ENCODE measurements around the gene IMPDH1.
"Not testable (repeated sequence)": the region's sequence is repeated elsewhere in the genome, so short reads cannot be mapped to it uniquely, and the experiment has no call there.

DNA sequence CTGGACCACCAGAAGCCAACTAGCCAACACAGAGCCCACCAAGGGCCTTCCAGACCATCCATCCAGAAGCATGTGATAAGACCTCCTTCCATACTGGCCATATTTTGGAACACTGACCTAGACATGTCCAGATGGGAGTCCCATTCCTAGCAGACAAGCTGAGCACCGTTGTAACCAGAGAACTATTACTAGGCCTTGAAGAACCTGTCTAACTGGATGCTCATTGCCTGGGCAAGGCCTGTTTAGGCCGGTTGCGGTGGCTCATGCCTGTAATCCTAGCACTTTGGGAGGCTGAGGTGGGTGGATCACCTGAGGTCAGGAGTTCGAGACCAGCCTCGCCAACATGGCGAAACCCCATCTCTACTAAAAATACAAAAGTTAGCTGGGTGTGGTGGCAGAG, 47.6 kb upstream of the IMPDH1 start:
- TF ChIP-seq, protein P1, sequence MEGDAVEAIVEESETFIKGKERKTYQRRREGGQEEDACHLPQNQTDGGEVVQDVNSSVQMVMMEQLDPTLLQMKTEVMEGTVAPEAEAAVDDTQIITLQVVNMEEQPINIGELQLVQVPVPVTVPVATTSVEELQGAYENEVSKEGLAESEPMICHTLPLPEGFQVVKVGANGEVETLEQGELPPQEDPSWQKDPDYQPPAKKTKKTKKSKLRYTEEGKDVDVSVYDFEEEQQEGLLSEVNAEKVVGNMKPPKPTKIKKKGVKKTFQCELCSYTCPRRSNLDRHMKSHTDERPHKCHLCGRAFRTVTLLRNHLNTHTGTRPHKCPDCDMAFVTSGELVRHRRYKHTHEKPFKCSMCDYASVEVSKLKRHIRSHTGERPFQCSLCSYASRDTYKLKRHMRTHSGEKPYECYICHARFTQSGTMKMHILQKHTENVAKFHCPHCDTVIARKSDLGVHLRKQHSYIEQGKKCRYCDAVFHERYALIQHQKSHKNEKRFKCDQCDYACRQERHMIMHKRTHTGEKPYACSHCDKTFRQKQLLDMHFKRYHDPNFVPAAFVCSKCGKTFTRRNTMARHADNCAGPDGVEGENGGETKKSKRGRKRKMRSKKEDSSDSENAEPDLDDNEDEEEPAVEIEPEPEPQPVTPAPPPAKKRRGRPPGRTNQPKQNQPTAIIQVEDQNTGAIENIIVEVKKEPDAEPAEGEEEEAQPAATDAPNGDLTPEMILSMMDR (IDR thresholded peaks at IDR 0.05; ENCODE audit: poor library complexity, severe bottlenecking): not testable (repeated sequence)
- TF ChIP-seq MXI1 (conservative IDR thresholded peaks at IDR 0.05; ENCODE audit: poor library complexity, severe bottlenecking); TAF1 (IDR thresholded peaks at IDR 0.05; ENCODE audit: low read depth); EZH2 (IDR thresholded peaks at IDR 0.05; ENCODE audit: borderline replicate concordance, insufficient read depth, low read length, poor library complexity, severe bottlenecking); EP300 (conservative IDR thresholded peaks at IDR 0.05; ENCODE audit: poor library complexity, severe bottlenecking); POLR2AphosphoS5 (IDR thresholded peaks at IDR 0.05); RAD21 (conservative IDR thresholded peaks at IDR 0.05): not testable (repeated sequence)
- TF ChIP-seq, protein P2, sequence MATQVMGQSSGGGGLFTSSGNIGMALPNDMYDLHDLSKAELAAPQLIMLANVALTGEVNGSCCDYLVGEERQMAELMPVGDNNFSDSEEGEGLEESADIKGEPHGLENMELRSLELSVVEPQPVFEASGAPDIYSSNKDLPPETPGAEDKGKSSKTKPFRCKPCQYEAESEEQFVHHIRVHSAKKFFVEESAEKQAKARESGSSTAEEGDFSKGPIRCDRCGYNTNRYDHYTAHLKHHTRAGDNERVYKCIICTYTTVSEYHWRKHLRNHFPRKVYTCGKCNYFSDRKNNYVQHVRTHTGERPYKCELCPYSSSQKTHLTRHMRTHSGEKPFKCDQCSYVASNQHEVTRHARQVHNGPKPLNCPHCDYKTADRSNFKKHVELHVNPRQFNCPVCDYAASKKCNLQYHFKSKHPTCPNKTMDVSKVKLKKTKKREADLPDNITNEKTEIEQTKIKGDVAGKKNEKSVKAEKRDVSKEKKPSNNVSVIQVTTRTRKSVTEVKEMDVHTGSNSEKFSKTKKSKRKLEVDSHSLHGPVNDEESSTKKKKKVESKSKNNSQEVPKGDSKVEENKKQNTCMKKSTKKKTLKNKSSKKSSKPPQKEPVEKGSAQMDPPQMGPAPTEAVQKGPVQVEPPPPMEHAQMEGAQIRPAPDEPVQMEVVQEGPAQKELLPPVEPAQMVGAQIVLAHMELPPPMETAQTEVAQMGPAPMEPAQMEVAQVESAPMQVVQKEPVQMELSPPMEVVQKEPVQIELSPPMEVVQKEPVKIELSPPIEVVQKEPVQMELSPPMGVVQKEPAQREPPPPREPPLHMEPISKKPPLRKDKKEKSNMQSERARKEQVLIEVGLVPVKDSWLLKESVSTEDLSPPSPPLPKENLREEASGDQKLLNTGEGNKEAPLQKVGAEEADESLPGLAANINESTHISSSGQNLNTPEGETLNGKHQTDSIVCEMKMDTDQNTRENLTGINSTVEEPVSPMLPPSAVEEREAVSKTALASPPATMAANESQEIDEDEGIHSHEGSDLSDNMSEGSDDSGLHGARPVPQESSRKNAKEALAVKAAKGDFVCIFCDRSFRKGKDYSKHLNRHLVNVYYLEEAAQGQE (IDR thresholded peaks at IDR 0.05; ENCODE audit: borderline replicate concordance): not testable (repeated sequence)
